Keratinocyte (primary cell): ENCODE data around the gene ROBO2. TPM values are rescaled to one million over a fixed set of nuclear protein-coding genes. Genes with fewer than 3 reads are reported as not detected.

Experiments
- DNase-seq: peaks from one replicate; pipeline ENCODE4 v3.0.0-alpha.2; 2011; ENCODE audit warnings: low read depth, missing footprints, low spot score
- FAIRE-seq: peaks from 2 replicates; lab custom pipeline; 2011; peaks lifted over from hg19 to GRCh38; lab: Jason Lieb, UNC
- H2AFZ ChIP-seq: 2 replicates; pipeline ENCODE4 v1.6.0; 2012; ENCODE audit warnings: low read length, control low read depth, inconsistent platforms; ENCODE audit not compliant: control insufficient read depth
- H3K27ac ChIP-seq: 2 replicates; pipeline ENCODE4 v1.5.1; 2011; ENCODE audit warnings: low read length; ENCODE audit not compliant: control insufficient read depth, insufficient read depth
- H3K27me3 ChIP-seq: 3 replicates; pipeline ENCODE4 v1.6.0; 2011; ENCODE audit warnings: low read length; ENCODE audit not compliant: control insufficient read depth, insufficient read depth; ENCODE audit errors: extremely low read depth
- H3K36me3 ChIP-seq, 2 experiments: 2 replicates in 1 of 2; 3 replicates in 1 of 2; pipeline ENCODE4 v1.5.1; 2011; ENCODE audit warnings: low read length in 2 of 2, mild to moderate bottlenecking in 1 of 2; ENCODE audit not compliant: control insufficient read depth in 2 of 2, insufficient read depth in 2 of 2; ENCODE audit errors: extremely low read depth in 1 of 2
- H3K4me1 ChIP-seq: 3 replicates; pipeline ENCODE4 v1.5.1; 2011; ENCODE audit warnings: low read length; ENCODE audit not compliant: control insufficient read depth, insufficient read depth; ENCODE audit errors: extremely low read depth
- H3K4me2 ChIP-seq: 3 replicates; pipeline ENCODE4 v1.6.0; 2011; ENCODE audit warnings: low read depth, low read length; ENCODE audit not compliant: control insufficient read depth, insufficient read depth; ENCODE audit errors: extremely low read depth
- H3K4me3 ChIP-seq, 3 experiments: fragments of 200-600 bp in 1 of 3; sonication (generic) in 1 of 3; 2 replicates in 2 of 3; 3 replicates in 1 of 3; pipeline ENCODE4 v1.5.1; 2011 to 2016; ENCODE audit warnings: low read length in 3 of 3, mild to moderate bottlenecking in 3 of 3, control low read depth in 2 of 3, inconsistent platforms in 1 of 3, low read depth in 1 of 3, mixed read lengths in 1 of 3, mixed run types in 1 of 3, moderate library complexity in 1 of 3; ENCODE audit not compliant: control insufficient read depth in 2 of 3, insufficient read depth in 2 of 3; ENCODE audit errors: extremely low read depth in 1 of 3
- H3K79me2 ChIP-seq: 2 replicates; pipeline ENCODE4 v1.6.0; 2012; ENCODE audit warnings: low read length; ENCODE audit not compliant: control insufficient read depth, insufficient read depth
- H3K9ac ChIP-seq: 3 replicates; pipeline ENCODE4 v1.6.0; 2011; ENCODE audit warnings: low read length; ENCODE audit not compliant: control insufficient read depth, insufficient read depth; ENCODE audit errors: extremely low read depth
- H3K9me1 ChIP-seq: 3 replicates; pipeline ENCODE4 v1.6.0; 2011; ENCODE audit warnings: low read length; ENCODE audit not compliant: control insufficient read depth, insufficient read depth; ENCODE audit errors: extremely low read depth
- H3K9me3 ChIP-seq: 2 replicates; pipeline ENCODE4 v1.5.1; 2012; ENCODE audit warnings: low read depth, low read length; ENCODE audit not compliant: control insufficient read depth
- H4K20me1 ChIP-seq: 3 replicates; pipeline ENCODE4 v1.6.0; 2011; ENCODE audit warnings: low read length; ENCODE audit not compliant: control insufficient read depth, insufficient read depth; ENCODE audit errors: extremely low read depth
- CTCF ChIP-seq, 3 experiments: IDR thresholded peaks in 1 of 3; conservative IDR thresholded peaks in 1 of 3; optimal IDR thresholded peaks in 1 of 3; 2 replicates in 2 of 3; 3 replicates in 1 of 3; pipeline versions ENCODE3 to v1.5.1; 2011; ENCODE audit warnings: low read length in 3 of 3, mild to moderate bottlenecking in 3 of 3, moderate library complexity in 2 of 3, control low read depth in 1 of 3, inconsistent platforms in 1 of 3; ENCODE audit not compliant: insufficient read depth in 2 of 3; ENCODE audit errors: extremely low read depth in 1 of 3
- EZH2 ChIP-seq: IDR thresholded peaks from one replicate; pipeline ENCODE4 v1.6.1; 2012; ENCODE audit warnings: inconsistent platforms, mild to moderate bottlenecking, low read length, moderate library complexity
- dilution Hi-C: fragments of 300-500 bp; cut with MboI; formaldehyde crosslinking; loops from one replicate; pipeline ENCODE4 v1.7.0; 2020; ENCODE audit warnings: low sequenced_read_pairs; ENCODE audit not compliant: extremely low pct_ligation_motif_present
- polyA plus RNA-seq, 5 experiments: library from polyadenylated mRNA; depleted of rRNA in 3 of 5; stranded (reverse) in 3 of 5; stranded (forward) in 1 of 5; unstranded in 1 of 5; fragments of >200 nt; gene quantifications; 1 replicate in 1 of 5; 2 replicates in 3 of 5; 3 replicates in 1 of 5; pipeline versions ENCODE4 v1.2.1 to v1.2.3, GENCODE V29; 2011 to 2012; ENCODE audit warnings: missing spikeins in 2 of 5, low read depth in 1 of 5, low replicate concordance in 1 of 5

Gene ROBO2
- polyA plus RNA-seq, 1 donor (not counting 4 experiments of a cell fraction or from before 2014, with no cell fraction given) = 0.30 TPM

- dilution Hi-C loops = no loop called here
- H3K4me2 ChIP-seq = no peak overlapping the region
- H3K27ac ChIP-seq = no peak overlapping the region
These were observed 491.0 kb downstream of the ROBO2 start for GRCh38 chr3:77530870-77531269.

GRCh38 chr3:77535116-77535515 is 495.2 kb downstream of the ROBO2 start:
- no peaks in the 10 kb centered on the region for H3K9me1 ChIP-seq
- DNase-seq = no peak
- H3K4me2 ChIP-seq = no peak overlapping the region
- no peaks in the 10 kb centered on the region for H3K79me2 ChIP-seq
- H2AFZ ChIP-seq = no peak overlapping the region
- no peak overlapping the region for H3K4me3 ChIP-seq
- H3K36me3 ChIP-seq = no peaks in the 10 kb centered on the region
- peaks cover 5% of the 10 kb centered on the region for H3K4me1 ChIP-seq
- no peak overlapping the region for H3K27ac ChIP-seq
- TF ChIP-seq EZH2 (no peak), CTCF (optimal IDR thresholded peaks at IDR 0.05 in 1 of 3, IDR thresholded peaks at IDR 0.05 in 1 of 3, conservative IDR thresholded peaks at IDR 0.05 in 1 of 3; ENCODE audit: extremely low read depth in 1 of 3, insufficient read depth in 2 of 3, low read length in 3 of 3) (no peak)
- no peaks in the 10 kb centered on the region for H3K27me3 ChIP-seq
- H3K9me3 ChIP-seq = no peaks in the 10 kb centered on the region
- no peaks in the 10 kb centered on the region for H4K20me1 ChIP-seq
- no peak overlapping the region for H3K9ac ChIP-seq
- no peak for FAIRE-seq
- dilution Hi-C loops = no loop called here

More at GRCh38 chr3:77530870-77531269, 491.0 kb downstream of the ROBO2 start:
- FAIRE-seq (no peak), DNase-seq (no peak)
- no peaks in the 10 kb centered on the region for H3K36me3 ChIP-seq
- H3K9me3 ChIP-seq = no peaks in the 10 kb centered on the region
- no peaks in the 10 kb centered on the region for H3K9me1 ChIP-seq
- no peak overlapping the region for H3K9ac ChIP-seq
- H4K20me1 ChIP-seq = no peaks in the 10 kb centered on the region
- no peaks in the 10 kb centered on the region for H3K27me3 ChIP-seq
- H3K4me1 ChIP-seq = no peaks in the 10 kb centered on the region
- H2AFZ ChIP-seq = no peak overlapping the region
- TF ChIP-seq CTCF (optimal IDR thresholded peaks at IDR 0.05 in 1 of 3, IDR thresholded peaks at IDR 0.05 in 1 of 3, conservative IDR thresholded peaks at IDR 0.05 in 1 of 3; ENCODE audit: extremely low read depth in 1 of 3, insufficient read depth in 2 of 3, low read length in 3 of 3) (no peak), EZH2 (no peak)
- H3K4me3 ChIP-seq = no peak overlapping the region
- no peaks in the 10 kb centered on the region for H3K79me2 ChIP-seq
